H1 (cell line): ENCODE data around the gene EGF. TPM values are rescaled to one million over a fixed set of nuclear protein-coding genes. Genes with fewer than 3 reads are reported as not detected.

Source experiments
- CTCF ChIA-PET: fragments of 300-600 bp; sonication (Branson Sonifier 250); formaldehyde crosslinking; loops from one replicate; lab custom pipeline; 2021; ENCODE audit not compliant: partially characterized antibody; lab: Charles Lee
- POLR2A ChIA-PET: fragments of 300-600 bp; sonication (Branson Sonifier 250); formaldehyde crosslinking; loops from one replicate; lab custom pipeline; 2021; ENCODE audit warnings: inconsistent platforms; ENCODE audit not compliant: partially characterized antibody; lab: Charles Lee
- DNase-seq, 2 experiments: peaks; one replicate each; pipeline versions ENCODE4 v3.0.0 to v3.0.0-alpha.2; 2010 to 2022; ENCODE audit warnings: low spot score in 2 of 2, low read depth in 1 of 2, mixed read lengths in 1 of 2
- FAIRE-seq: peaks from 2 replicates; lab custom pipeline; 2011; peaks lifted over from hg19 to GRCh38; lab: Jason Lieb, UNC
- H2AFZ ChIP-seq: 2 replicates; pipeline ENCODE4 v1.8.1; 2012; ENCODE audit warnings: low read length, inconsistent platforms
- H2AK5ac ChIP-seq: 2 replicates; pipeline ENCODE4 v1.6.1; 2013; ENCODE audit warnings: low read depth, low read length
- H2BK120ac ChIP-seq: replicated peaks from 2 replicates; pipeline ENCODE3; 2013; ENCODE audit warnings: low read depth, low read length, inconsistent platforms
- H2BK12ac ChIP-seq: 2 replicates; pipeline ENCODE4 v1.6.1; 2013; ENCODE audit warnings: low read depth, low read length
- H2BK15ac ChIP-seq: 2 replicates; pipeline ENCODE4 v1.6.1; 2013; ENCODE audit warnings: low read length
- H2BK20ac ChIP-seq: 2 replicates; pipeline ENCODE4 v1.6.1; 2013; ENCODE audit warnings: low read length
- H2BK5ac ChIP-seq: 2 replicates; pipeline ENCODE4 v1.6.1; 2013; ENCODE audit warnings: low read depth, low read length
- H3K14ac ChIP-seq: 2 replicates; pipeline ENCODE4 v1.6.1; 2013; ENCODE audit warnings: inconsistent platforms; ENCODE audit not compliant: insufficient read length
- H3K18ac ChIP-seq: 2 replicates; pipeline ENCODE4 v1.6.1; 2013; ENCODE audit warnings: low read length; ENCODE audit errors: extremely low read depth
- H3K23ac ChIP-seq: 2 replicates; pipeline ENCODE4 v1.6.1; 2013; ENCODE audit warnings: inconsistent platforms; ENCODE audit not compliant: insufficient read length
- H3K23me2 ChIP-seq: 2 replicates; pipeline ENCODE4 v1.6.1; 2013; ENCODE audit warnings: low read depth, low read length
- H3K27ac ChIP-seq: 2 replicates; pipeline ENCODE4 v1.6.1; 2011; ENCODE audit warnings: low read depth, low read length, inconsistent platforms
- H3K27me3 ChIP-seq, 4 experiments: replicated peaks in 1 of 4; 1 replicate in 1 of 4; 2 replicates in 3 of 4; pipeline versions ENCODE4 v1.6.1 to v1.8.1; 2011 to 2013; ENCODE audit warnings: low read length in 3 of 4, mild to moderate bottlenecking in 3 of 4, inconsistent platforms in 2 of 4, mixed read lengths in 2 of 4, moderate library complexity in 1 of 4; ENCODE audit not compliant: control insufficient read depth in 3 of 4, insufficient read depth in 3 of 4; ENCODE audit errors: extremely low read depth in 1 of 4
- H3K36me3 ChIP-seq, 4 experiments: 2 replicates each; pipeline versions ENCODE4 v1.6.1 to v1.8.1; 2011 to 2013; ENCODE audit warnings: mild to moderate bottlenecking in 4 of 4, low read length in 3 of 4, moderate library complexity in 2 of 4, control low read depth in 1 of 4, inconsistent platforms in 1 of 4; ENCODE audit not compliant: insufficient read depth in 4 of 4, control insufficient read depth in 2 of 4
- H3K4ac ChIP-seq: replicated peaks from 2 replicates; pipeline ENCODE3; 2013; ENCODE audit warnings: low read length, low read depth, mixed read lengths, inconsistent platforms; ENCODE audit not compliant: insufficient read length
- H3K4me1 ChIP-seq, 4 experiments: replicated peaks in 1 of 4; 1 replicate in 1 of 4; 2 replicates in 3 of 4; pipeline versions ENCODE4 v1.6.1 to v1.8.1; 2011 to 2013; ENCODE audit warnings: low read length in 3 of 4, inconsistent platforms in 2 of 4, mixed read lengths in 1 of 4; ENCODE audit not compliant: insufficient read depth in 4 of 4, control insufficient read depth in 3 of 4
- H3K4me2 ChIP-seq, 2 experiments: 2 replicates each; pipeline versions ENCODE4 v1.6.1 to v1.8.1; 2011 to 2013; ENCODE audit warnings: low read depth in 2 of 2, low read length in 2 of 2, control low read depth in 1 of 2, inconsistent platforms in 1 of 2, mild to moderate bottlenecking in 1 of 2; ENCODE audit not compliant: insufficient read depth in 1 of 2
- H3K4me3 ChIP-seq, 4 experiments: fragments of 200-600, 300-600 bp in 1 of 4; sonication (generic), shearing (Covaris generic), sonication (Bioruptor Twin) in 1 of 4; 2 replicates each; pipeline versions ENCODE4 v1.5.1 to v1.8.1; 2011 to 2016; ENCODE audit warnings: low read length in 4 of 4, low read depth in 3 of 4, control low read depth in 2 of 4, inconsistent platforms in 2 of 4, mild to moderate bottlenecking in 2 of 4, mixed read lengths in 1 of 4, moderate library complexity in 1 of 4; ENCODE audit not compliant: insufficient read depth in 2 of 4; ENCODE audit errors: extremely low read depth in 1 of 4
- H3K56ac ChIP-seq: replicated peaks from 2 replicates; pipeline ENCODE3; 2013; ENCODE audit warnings: low read depth, mild to moderate bottlenecking, mixed read lengths, low read length, inconsistent platforms; ENCODE audit not compliant: insufficient read length
- H3K79me1 ChIP-seq: 2 replicates; pipeline ENCODE4 v1.6.1; 2013; ENCODE audit warnings: low read depth, low read length, control low read depth
- H3K79me2 ChIP-seq, 2 experiments: 2 replicates each; pipeline versions ENCODE4 v1.6.1 to v1.8.1; 2012 to 2013; ENCODE audit warnings: low read length in 2 of 2, mild to moderate bottlenecking in 2 of 2, inconsistent platforms in 1 of 2; ENCODE audit not compliant: insufficient read depth in 2 of 2, control insufficient read depth in 1 of 2
- H3K9ac ChIP-seq, 4 experiments: replicated peaks in 1 of 4; 1 replicate in 1 of 4; 2 replicates in 3 of 4; pipeline versions ENCODE4 v1.6.1 to v1.8.1; 2011 to 2013; ENCODE audit warnings: low read depth in 3 of 4, low read length in 3 of 4, control low read depth in 2 of 4, mild to moderate bottlenecking in 2 of 4, moderate library complexity in 2 of 4, inconsistent platforms in 1 of 4; ENCODE audit errors: extremely low read depth in 1 of 4
- H3K9me3 ChIP-seq, 2 experiments: 2 replicates each; pipeline versions ENCODE4 v1.6.1 to v1.8.1; 2012 to 2013; ENCODE audit warnings: mild to moderate bottlenecking in 2 of 2, moderate library complexity in 2 of 2, control low read depth in 1 of 2, inconsistent platforms in 1 of 2, low read depth in 1 of 2, low read length in 1 of 2, mixed read lengths in 1 of 2; ENCODE audit not compliant: insufficient read depth in 2 of 2
- H4K20me1 ChIP-seq, 2 experiments: replicated peaks in 1 of 2; 2 replicates each; pipeline versions ENCODE3 to v1.8.1; 2011 to 2013; ENCODE audit warnings: inconsistent platforms in 2 of 2, low read length in 2 of 2, mild to moderate bottlenecking in 1 of 2; ENCODE audit not compliant: insufficient read depth in 2 of 2, control insufficient read depth in 1 of 2
- H4K5ac ChIP-seq: 2 replicates; pipeline ENCODE4 v1.6.1; 2013; ENCODE audit warnings: low read length, low read depth, mixed read lengths, inconsistent platforms; ENCODE audit not compliant: insufficient read length
- H4K8ac ChIP-seq: 2 replicates; pipeline ENCODE4 v1.8.0; 2013; ENCODE audit warnings: mild to moderate bottlenecking, moderate library complexity, low read length, inconsistent platforms; ENCODE audit not compliant: insufficient read depth; ENCODE audit errors: extremely low read depth
- H4K91ac ChIP-seq: replicated peaks from 2 replicates; pipeline ENCODE3; 2013; ENCODE audit warnings: low read length, mixed read lengths, inconsistent platforms; ENCODE audit not compliant: insufficient read length
- CTCF ChIP-seq, 3 experiments: IDR thresholded peaks; 1 replicate in 2 of 3; 2 replicates in 1 of 3; pipeline versions ENCODE4 v1.5.1 to v1.6.1; 2011; ENCODE audit warnings: low read length in 3 of 3, mild to moderate bottlenecking in 3 of 3, inconsistent platforms in 2 of 3, low read depth in 1 of 3, moderate library complexity in 1 of 3; ENCODE audit not compliant: insufficient read depth in 1 of 3; ENCODE audit errors: control extremely low read depth in 1 of 3
- RAD21 ChIP-seq, 2 experiments: IDR thresholded peaks in 1 of 2; conservative IDR thresholded peaks in 1 of 2; 2 replicates each; pipeline ENCODE4 v1.6.1; 2011; ENCODE audit warnings: low read depth in 2 of 2, low read length in 2 of 2, improper control_type of control experiment in 1 of 2, inconsistent platforms in 1 of 2, mild to moderate bottlenecking in 1 of 2, moderate library complexity in 1 of 2
- SP2 ChIP-seq: IDR thresholded peaks from 2 replicates; pipeline ENCODE4 v1.6.1; 2012; ENCODE audit warnings: mild to moderate bottlenecking, low read length, inconsistent platforms
- TEAD4 ChIP-seq: IDR thresholded peaks from 2 replicates; pipeline ENCODE4 v1.6.1; 2012; ENCODE audit warnings: low read depth, low read length, inconsistent platforms, mixed read lengths
- WGBS, 2 experiments: shearing (Covaris generic) in 1 of 2; methylation state at CpG; one replicate each; pipeline versions ENCODE4 v1.1.6 to v1.1.7; 2013 to 2015; ENCODE audit warnings: low lambda C conversion rate in 2 of 2, mixed read lengths in 2 of 2, inconsistent platforms in 1 of 2, low coverage in 1 of 2, missing lambda C conversion rate in 1 of 2; ENCODE audit not compliant: insufficient replicate concordance in 2 of 2, insufficient coverage in 1 of 2, insufficient read length in 1 of 2; ENCODE audit errors: extremely low coverage in 1 of 2, missing lambda C conversion rate in 1 of 2; 5-methylcytosine and 5-hydroxymethylcytosine counted together
- polyA plus RNA-seq, 7 experiments: library from polyadenylated mRNA; depleted of rRNA in 3 of 7; stranded (reverse) in 5 of 7; unstranded in 2 of 7; fragments of >200 nt in 5 of 7; fragments of 200-250 nt in 2 of 7; gene quantifications; 1 replicate in 5 of 7; 2 replicates in 1 of 7; 4 replicates in 1 of 7; pipeline versions ENCODE4 v1.2.1 to v1.2.3, GENCODE V29; 2011 to 2013; ENCODE audit warnings: missing spikeins in 2 of 7, mixed read lengths in 2 of 7
- total RNA-seq: library from RNA; stranded (reverse); fragmentation: NEBNext Ultra II Directional; extraction: Animal tissue kit (Norgen Biotek cat#: 25700); gene quantifications from 2 replicates; pipeline ENCODE4 v1.2.1, GENCODE V29; 2021

The EGF gene
- total and polyA plus RNA-seq, 2 of the 8 experiments (the other 6 are each of a cell fraction or from before 2014, with no cell fraction given) = 1.5 to 2.6 TPM

- Histone ChIP-seq H3K79me1 (no peaks in the 10 kb centered on the region), H2AK5ac (no peak overlapping the region), H3K4me3 (no peak overlapping the region), H3K27me3 (no peaks in the 10 kb centered on the region), H2BK20ac (no peak overlapping the region), H4K8ac (no peak overlapping the region), H3K23me2 (no peaks in the 10 kb centered on the region), H3K14ac (no peak overlapping the region), H3K56ac (no peak overlapping the region), H3K27ac (no peak overlapping the region), H3K4ac (no peak overlapping the region), H3K23ac (no peak overlapping the region), H3K18ac (no peak overlapping the region), H4K5ac (no peak overlapping the region), H4K91ac (no peak overlapping the region), H3K9me3 (no peaks in the 10 kb centered on the region), H3K4me2 (no peak overlapping the region), H3K79me2 (no peaks in the 10 kb centered on the region), H2BK12ac (no peak overlapping the region), H3K9ac (no peak overlapping the region), H2BK15ac (no peak overlapping the region), H4K20me1 (no peaks in the 10 kb centered on the region), H3K4me1 (0 out of 7 replicates have a peak, but pooled peaks cover 0 to 2% (median 0%) of the 10 kb centered on the region in 4 experiments), H2BK120ac (no peak overlapping the region), H2BK5ac (no peak overlapping the region), H3K36me3 (no peaks in the 10 kb centered on the region), H2AFZ (no peak overlapping the region)
- CTCF ChIA-PET = interaction anchor here (0.5 to 16.6 kb wide), 42 partner anchors 9 to 605 kb away, joined by 3 to 389 read pairs (median 4); no protein-coding TSS in a partner anchor
- FAIRE-seq (peak; percentile 83), DNase-seq (no peak)
- WGBS, 2 experiments = 86% methylated on average over 1 of the region's 1 CpG; no CpG with 5 or more reads in 1 of the 2 experiments
- POLR2A ChIA-PET = no interaction called here
- no peak for TF ChIP-seq SP2
- peak in 2 of 3 experiments; percentile 59 to 69; a peak in 2 of 4 replicates for TF ChIP-seq CTCF (IDR thresholded peaks at IDR 0.05; ENCODE audit: control extremely low read depth in 1 of 3, insufficient read depth in 1 of 3, low read depth in 1 of 3, low read length in 3 of 3)
- 0 out of 2 replicates have a peak, but pooled peaks have one; percentile 10 for TF ChIP-seq TEAD4
- peak; percentile 88 for TF ChIP-seq RAD21 (IDR thresholded peaks at IDR 0.05 in 1 of 2, conservative IDR thresholded peaks at IDR 0.05 in 1 of 2; ENCODE audit: low read depth in 2 of 2, low read length in 2 of 2)
Measured at GRCh38 chr4:110005461-110006056, 92.9 kb downstream of the EGF start.
